DMS114 treated with DMSO at 0.1 percent for 48 hours (cell line): ENCODE results near the gene ZFYVE1.
A peak's percentile ranks its signal among the peaks of the same experiment; 100 is the strongest.
"Not testable (repeated sequence)": the region's sequence is repeated elsewhere in the genome, so short reads cannot be mapped to it uniquely, and the experiment has no call there.

ENCODE experiments used
- DNase-seq: peaks from one replicate; lab custom pipeline; 2025; ENCODE audit not compliant: unreplicated experiment; lab: John Stamatoyannopoulos, UW

ZFYVE1 gene

GRCh38 chr14:73026845-73027542 is at the start of gene ZFYVE1:
TSS of gene ZFYVE1 (minus strand) at chr14:73027106. CDS start at chr14:73024508, 2,598 bp downstream.
- DNase-seq = peak; percentile 97

- DNase-seq = no peak
These were observed 42.7 kb upstream of the ZFYVE1 start for GRCh38 chr14:73069585-73069984.

GRCh38 chr14:73058922-73059673 is 32.2 kb upstream of the ZFYVE1 start:
- DNase-seq = no peak

- peak; percentile 97 for DNase-seq
These were observed 31.5 kb upstream of the ZFYVE1 start, which contains the start of gene RBM25 for GRCh38 chr14:73058224-73058921. TSS of gene RBM25 (plus strand) at chr14:73058534. CDS start at chr14:73071642, 13,108 bp downstream.

GRCh38 chr14:73057944-73058223 is 31.0 kb upstream of the ZFYVE1 start:
- no peak for DNase-seq

GRCh38 chr14:73055251-73055650 is 28.3 kb upstream of the ZFYVE1 start:
- DNase-seq = no peak

DNA sequence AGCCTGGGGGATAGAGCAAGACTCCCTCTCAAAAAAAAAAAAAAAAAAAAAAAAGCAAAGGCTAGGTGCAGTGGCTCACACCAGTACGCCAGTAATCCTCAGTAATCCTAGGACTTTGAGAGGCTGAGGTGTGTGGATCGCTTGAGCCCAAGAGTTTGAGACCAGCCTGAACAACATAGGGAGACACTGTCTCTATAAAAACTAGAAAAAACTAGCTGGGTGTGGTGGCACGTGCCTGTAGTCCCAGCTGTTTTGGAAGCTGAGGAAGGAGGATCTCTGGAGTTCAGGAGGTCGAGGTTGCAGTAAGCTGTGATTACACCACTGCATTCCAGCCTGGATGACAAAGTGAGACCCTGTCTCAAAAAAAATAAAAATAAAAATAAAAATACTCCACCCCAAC is 22.5 kb upstream of the ZFYVE1 start:
- no peak for DNase-seq

DNA sequence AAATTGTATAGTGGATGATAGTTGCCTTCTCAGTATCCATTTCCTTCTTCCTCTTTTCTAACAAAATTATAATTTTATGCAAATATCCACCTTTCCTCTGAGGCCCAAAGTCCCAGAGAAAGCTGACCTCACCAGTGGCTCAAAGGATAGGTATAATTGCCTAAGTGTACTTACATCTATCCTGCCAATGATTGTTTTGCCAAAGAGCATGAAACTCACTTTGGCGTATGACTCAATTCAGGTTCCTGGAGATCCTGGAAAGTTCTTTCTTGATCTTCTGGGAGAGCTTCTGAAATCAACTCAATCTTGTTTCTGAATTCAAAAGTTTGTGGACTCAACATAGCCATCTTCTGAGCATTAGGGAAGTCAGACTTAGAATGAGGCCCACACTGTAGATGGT is 20.9 kb upstream of the ZFYVE1 start:
- no peak for DNase-seq

DNA sequence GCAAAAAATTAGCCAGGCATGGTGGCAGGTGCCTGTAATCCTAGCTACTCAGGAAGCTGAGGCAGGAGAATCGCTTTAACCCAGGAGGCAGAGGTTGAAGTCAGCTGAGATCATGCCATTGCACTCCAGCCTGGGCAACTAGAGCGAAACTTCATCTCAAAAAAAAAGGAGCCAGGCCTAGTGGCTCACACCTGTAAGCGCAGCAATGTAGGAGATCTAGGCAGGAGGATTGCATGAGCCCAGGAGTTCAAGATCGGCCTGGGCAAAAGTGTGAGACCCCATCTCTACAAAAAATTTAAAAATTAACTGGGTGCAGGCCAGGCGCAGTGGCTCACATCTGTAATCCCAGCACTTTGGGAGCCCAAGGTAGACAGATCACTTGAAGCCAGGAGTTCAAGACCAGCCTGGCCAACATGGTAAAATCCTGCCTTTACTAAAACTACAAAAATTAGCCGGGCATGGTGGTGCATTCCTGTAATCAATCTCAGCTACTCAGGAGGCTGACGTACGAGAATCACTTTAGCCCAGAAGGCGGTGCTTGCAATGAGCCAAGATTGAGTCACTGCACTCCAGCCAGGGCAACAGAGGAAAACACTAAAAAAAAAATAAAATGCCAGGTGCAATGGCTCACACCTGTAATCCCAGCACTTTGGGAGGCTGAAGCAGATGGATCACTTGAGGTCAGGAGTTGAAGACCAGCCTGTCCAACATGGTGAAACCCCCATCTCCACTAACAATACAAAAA is 10.0 kb upstream of the ZFYVE1 start:
- DNase-seq = not testable (repeated sequence)

- DNase-seq = no peak
These were observed 1.1 kb upstream of the ZFYVE1 start for GRCh38 chr14:73027984-73028383.

DNA sequence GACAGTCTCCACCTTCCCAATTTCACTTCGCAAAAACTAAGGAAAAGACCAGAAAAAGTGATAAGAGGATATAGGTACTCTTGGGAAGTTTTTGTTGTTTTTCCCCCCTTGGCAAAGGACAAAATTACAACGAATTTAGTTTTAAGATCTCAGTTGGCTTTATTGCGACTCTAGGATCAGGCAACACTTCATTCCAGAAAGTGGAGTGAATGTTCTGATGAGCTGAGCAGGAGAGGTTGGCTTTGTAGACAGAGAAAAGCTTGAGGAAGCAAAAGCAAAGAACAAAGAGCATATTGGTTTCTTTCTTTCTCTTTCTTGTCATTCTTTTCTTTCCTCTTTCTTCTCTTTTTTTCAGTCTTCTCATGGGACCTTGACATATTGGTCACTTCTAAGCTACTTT is 640 bp upstream of the ZFYVE1 start:
- DNase-seq = no peak

DNA sequence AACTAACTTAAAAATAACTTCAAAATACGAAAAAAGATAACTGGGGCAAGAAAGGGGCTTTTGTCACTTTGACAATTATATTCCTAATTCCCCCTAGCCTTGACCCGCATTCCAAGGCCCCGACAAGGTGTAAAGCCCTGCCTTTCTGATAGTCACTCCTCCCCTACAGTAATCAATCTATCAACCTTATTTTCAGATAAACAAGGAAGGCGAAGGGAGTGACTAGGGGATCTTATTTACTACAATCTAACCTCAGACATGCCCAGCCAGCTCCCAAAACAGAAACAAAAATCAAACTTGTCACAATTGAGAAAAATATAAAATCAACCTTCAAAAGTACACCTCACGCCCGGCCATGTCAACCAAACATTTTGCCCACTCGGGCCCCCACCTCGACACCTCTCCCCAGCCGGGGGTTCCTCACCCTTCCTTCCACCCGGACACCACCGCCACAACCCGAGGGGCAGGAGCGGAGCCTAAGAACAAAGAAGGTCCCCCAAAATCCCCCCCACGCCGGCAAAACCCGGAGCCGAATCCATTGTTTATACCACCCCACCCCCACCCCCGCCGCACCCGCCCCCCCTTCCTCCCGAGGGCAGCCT is 562 bp downstream of the ZFYVE1 start:
- DNase-seq = no peak

GRCh38 chr14:73025544-73025943 is 1.4 kb downstream of the ZFYVE1 start:
- no peak for DNase-seq

- DNase-seq = no peak
These were observed 4.9 kb downstream of the ZFYVE1 start for GRCh38 chr14:73022051-73022450.

DNA sequence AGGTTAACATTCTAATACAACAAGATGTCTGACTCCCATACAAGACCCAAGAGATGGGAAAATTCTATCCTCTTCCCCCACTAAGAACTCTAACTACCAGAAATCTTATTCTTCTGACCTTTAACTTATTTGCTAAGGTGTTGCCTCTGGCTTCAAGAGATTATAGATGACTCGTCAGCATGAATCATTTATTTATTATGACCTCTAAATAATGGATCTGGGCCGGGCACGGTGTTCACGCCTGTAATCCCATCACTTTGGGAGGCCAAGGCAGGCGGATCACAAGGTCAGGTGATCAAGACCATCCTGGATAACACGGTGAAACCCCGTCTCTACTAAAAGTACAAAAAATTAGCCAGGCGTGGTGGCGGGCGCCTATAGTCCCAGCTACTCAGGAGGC is 10.9 kb downstream of the ZFYVE1 start:
- DNase-seq = not testable (repeated sequence)

DNA sequence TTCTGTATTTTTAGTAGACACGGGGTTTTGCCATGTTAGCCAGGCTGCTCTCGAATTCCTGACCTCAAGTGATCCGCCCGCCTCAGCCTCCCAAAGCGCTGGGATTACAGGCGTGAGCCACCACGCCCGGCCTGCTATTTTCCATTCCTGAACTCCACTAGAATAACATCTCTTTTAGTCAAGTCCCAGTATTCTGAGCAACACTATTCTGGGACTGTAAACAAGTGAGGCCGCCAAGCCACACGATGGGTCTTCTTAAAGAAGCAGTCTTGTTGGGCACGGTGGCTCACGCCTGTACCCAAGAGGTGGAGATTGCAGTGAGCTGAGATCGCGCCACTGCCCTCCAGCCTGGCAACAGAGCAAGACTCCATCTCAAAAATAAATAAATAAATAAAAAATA is 11.4 kb downstream of the ZFYVE1 start:
- not testable (repeated sequence) for DNase-seq

DNA sequence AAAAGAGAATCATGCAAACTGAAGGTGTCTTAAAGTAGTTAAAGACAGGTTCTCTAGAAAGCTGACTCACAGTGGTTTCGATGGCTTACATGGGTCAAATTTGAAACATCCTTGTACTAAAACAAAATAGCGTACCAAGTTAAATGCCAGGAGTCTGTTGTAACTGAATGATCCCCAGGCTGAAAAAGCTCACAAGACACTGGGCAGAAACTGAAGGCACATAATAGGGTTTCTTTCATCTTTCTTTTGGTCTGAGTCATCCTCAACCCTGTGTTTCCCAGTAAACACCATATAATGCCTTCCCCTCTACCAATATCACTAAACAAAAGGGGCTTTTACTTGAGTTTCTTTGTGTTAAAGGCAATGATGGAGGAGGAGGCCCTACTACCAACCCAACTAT is 12.8 kb downstream of the ZFYVE1 start:
- no peak for DNase-seq

GRCh38 chr14:73011189-73011588 is 15.7 kb downstream of the ZFYVE1 start:
- DNase-seq = not testable (repeated sequence)

GRCh38 chr14:73008501-73008900 is 18.4 kb downstream of the ZFYVE1 start:
- DNase-seq = no peak

DNA sequence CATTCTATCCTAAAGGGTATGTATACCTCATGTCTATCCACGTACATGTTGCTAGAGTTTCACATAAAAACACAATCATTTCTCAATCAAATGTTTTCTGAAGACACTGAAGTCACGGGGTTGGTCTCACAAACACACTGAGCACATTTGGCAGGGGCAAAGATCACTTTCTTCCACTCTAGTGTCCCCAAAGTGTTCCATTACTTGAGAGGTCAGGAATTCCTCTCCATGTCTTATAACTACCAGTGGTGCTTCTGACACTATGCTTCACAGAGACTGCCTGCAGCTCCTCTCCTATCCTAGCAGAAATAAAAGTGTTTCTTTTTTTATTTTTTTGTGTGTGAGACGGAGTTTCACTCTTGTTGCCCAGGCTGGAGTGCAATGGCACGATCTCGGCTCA is 19.1 kb downstream of the ZFYVE1 start:
- DNase-seq = no peak

DNA sequence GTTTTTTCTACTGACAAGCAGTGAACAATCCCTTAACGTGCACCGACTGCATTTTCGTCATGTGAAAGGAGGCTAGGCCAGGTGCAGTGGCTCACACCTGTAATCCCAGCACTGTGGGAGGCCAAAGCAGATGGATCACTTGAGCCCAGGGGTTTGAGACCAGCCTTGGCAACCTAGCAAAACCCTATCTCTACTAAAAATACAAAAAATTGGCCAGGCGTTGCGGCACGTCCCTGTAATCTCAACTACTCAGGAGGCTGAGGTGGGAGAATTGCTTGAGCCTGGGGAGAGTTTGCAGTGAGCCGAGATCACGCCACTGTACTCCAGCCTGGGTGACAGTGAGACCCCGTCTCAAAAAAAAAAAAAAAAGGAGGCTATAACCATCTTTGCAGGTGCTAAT is 22.3 kb downstream of the ZFYVE1 start:
- DNase-seq = not testable (repeated sequence)
